Stimulated activated CD8-positive, alpha-beta memory T cell treated with anti-CD3 and anti-CD28 coated beads, Interleukin-4, amount 100 ng/mL, for 1 hour (primary cell): ENCODE results near the gene NAA40.

Experiments used
- DNase-seq, 2 donors: peaks; one replicate each; pipeline ENCODE4 v3.0.0-alpha.2; 2020; ENCODE audit warnings: low read depth in 2 of 2, low spot score in 1 of 2

The NAA40 gene

GRCh38 chr11:63985812-63986155 lies 47.0 kb downstream of the NAA40 start:
- DNase-seq: peak in 1 of 2 donors; percentile 43

DNA sequence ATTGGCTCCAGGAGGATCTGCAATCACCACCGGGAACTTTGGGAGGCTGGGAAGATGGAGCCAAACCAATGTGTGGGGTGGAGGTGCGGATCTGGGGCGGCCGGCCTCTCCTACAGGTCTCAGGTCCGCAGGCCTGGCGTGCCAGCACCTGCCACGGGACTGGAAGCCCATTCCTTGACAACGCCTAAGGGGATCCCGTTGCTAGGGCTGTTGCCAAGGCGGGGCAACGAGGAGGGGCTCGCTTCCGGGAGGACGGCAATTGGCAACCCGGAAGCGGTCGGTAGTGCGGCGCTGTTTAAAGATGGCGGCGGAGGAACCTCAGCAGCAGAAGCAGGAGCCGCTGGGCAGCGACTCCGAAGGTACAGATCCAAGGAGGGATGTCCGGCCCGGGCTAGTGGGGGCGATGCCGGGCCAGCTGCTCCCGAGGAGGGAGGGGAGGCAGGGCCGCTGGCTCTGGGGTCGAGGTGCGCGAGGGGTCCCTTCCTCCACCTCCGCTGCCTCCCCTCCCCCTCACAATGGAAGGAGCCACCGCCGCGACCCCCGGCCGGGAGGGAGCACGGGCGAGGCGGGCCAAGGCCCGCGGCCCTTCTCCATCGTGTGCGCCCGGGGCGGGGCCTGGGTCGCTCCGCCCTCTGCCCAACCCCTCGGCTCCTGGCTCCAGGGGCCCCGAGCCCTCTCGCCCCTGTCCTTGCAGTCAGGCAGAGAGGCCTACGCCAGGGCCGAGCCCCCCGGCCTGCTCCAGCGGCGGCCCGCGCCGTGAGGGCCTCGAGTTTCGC lies 47.5 kb downstream of the NAA40 start, which contains the start of gene OTUB1:
Gene OTUB1 (plus strand): TSS at position 283 of the 776 bp plus-strand sequence. CDS start 19 bp downstream, at position 302.
- peak; percentile 70 to 76 for DNase-seq

DNA sequence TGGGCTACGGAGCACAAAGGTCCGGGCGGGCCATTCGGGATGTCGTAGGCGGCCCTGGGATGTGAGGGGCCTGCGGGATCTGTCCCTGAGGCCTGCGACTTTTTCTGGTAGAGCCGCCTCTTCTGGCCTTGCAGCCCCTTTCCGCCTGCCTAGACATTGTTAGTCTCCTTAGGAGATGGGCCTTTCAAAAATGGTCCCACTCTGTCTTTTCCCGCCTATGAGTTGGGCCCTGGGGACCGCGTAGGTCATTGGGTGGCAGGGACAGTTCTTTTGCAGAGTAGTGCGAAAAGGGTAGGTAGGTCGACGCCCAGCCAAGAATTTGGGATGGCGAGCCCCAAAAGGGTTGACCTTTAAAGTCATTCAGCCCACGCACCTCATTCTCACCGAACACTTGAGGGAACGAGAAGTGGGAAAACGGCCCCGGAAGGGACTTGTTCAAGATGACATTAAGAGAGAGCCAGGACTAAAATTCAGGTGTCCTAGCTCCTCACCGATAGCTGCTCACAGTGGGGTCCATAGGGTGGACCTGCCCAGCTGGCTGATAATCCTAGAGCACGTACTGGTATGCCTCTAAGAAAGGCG lies 48.2 kb downstream of the NAA40 start:
- DNase-seq: no peak

DNA sequence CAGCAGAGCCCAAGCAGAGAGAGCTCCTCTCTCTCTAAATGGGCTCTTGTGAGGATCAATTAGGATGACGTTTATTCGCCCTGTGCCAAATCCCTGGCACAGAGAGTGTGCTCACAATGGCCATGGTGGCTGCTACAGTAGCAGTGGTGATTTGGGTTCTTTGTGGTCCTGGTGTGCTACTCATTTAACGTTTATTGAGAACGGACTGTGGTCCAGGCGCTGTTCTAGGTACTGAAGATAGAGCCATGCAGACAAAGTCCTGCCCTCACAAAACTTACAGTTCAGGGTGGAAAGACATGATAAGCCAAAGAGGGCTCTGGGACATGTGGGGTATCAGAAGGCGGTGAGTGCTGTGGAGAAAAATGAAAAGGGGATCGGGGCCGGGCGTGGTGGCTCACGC lies 52.8 kb downstream of the NAA40 start:
- no peak for DNase-seq

- DNase-seq: no peak
Measured at GRCh38 chr11:63993100-63993499, 54.3 kb downstream of the NAA40 start.

DNA sequence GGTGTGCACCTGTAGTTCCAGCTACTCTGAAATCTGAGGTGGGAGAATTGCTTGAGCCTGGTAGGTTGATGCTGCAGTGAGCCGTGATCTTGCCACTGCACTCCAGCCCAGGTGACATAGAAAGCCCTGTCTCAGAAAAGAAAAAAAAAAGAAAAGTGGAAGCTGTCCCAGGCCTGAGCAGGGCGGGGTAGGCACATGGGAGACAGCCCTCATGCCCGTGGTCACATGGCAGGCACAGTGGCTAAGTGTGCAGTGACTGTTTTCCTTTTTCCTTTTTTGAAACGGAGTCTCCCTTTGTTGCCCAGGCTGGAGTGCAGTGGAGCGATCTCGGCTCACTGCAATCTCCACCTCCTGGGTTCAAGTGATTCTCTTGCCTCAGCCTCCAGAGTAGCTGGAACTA lies 55.2 kb downstream of the NAA40 start:
- no peak for DNase-seq

DNA sequence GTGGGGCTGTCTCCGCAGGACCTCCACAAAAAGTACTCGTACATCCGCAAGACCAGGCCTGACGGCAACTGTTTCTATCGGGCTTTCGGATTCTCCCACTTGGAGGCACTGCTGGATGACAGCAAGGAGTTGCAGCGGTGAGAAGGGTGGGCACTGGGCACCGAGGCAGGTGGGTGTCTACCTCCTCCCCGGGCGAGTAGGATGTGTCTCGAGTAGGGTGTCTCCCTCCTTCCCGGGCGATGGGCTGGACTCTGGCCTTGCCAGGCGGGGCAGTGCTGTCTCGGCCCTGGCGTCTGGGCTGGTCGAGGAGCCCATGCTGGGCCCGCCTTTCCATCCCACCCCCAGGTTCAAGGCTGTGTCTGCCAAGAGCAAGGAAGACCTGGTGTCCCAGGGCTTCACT lies 57.7 kb downstream of the NAA40 start:
- DNase-seq: no peak

DNA sequence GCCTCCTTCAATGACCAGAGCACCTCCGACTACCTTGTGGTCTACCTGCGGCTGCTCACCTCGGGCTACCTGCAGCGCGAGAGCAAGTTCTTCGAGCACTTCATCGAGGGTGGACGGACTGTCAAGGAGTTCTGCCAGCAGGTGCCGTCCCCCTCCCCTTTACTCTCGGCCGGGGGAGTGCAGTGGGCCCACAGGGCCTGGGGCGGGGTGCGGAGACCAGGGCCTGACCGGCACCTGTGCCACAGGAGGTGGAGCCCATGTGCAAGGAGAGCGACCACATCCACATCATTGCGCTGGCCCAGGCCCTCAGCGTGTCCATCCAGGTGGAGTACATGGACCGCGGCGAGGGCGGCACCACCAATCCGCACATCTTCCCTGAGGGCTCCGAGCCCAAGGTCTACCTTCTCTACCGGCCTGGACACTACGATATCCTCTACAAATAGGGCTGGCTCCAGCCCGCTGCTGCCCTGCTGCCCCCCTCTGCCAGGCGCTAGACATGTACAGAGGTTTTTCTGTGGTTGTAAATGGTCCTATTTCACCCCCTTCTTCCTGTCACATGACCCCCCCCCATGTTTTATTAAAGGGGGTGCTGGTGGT lies 58.4 kb downstream of the NAA40 start:
- DNase-seq: no peak

- no peak for DNase-seq
Measured at GRCh38 chr11:63997801-63998337, 59.1 kb downstream of the NAA40 start.

DNA sequence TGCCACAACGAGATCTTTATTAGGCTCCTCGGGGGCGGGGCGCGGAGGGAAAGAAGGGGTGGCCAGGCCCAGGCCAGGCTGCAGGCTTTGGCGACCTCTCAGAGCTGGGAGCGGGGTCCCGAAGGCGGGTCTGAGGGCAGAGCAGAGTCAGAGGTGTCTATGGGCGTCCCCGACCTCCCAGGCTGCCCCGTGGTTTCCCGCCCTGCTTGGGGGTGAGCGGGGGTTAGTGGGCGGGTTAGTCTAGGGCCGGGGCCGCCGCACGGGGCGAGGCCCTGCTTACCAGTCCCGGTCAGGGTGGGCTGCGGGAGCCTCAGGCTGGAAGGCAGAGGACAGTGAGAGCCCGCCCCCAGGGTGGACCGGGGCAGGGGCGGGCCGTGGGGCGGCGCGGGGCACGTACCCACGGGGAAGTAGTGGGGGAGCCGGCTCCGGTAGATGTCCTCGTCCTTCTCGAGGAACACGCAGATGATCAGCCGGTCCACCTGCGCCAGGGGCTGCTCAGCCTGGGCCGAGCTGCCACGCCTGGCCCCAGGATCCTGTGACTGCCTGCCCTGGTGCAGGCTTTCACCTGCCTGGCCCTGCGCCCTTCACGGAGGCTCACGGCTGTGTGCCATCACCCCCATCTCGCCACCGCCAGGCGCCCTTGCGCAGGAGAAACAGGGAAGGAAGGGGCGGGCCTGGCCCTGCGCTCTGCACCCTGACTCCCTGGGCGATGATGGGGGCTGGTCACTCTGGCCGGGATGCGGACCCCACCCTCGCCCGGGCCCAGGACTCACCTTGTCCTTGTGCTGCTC lies 60.0 kb downstream of the NAA40 start:
- DNase-seq: no peak

- peak in 1 of 2 donors; percentile 27 for DNase-seq
Measured at GRCh38 chr11:63999349-64000025, 60.7 kb downstream of the NAA40 start.

DNA sequence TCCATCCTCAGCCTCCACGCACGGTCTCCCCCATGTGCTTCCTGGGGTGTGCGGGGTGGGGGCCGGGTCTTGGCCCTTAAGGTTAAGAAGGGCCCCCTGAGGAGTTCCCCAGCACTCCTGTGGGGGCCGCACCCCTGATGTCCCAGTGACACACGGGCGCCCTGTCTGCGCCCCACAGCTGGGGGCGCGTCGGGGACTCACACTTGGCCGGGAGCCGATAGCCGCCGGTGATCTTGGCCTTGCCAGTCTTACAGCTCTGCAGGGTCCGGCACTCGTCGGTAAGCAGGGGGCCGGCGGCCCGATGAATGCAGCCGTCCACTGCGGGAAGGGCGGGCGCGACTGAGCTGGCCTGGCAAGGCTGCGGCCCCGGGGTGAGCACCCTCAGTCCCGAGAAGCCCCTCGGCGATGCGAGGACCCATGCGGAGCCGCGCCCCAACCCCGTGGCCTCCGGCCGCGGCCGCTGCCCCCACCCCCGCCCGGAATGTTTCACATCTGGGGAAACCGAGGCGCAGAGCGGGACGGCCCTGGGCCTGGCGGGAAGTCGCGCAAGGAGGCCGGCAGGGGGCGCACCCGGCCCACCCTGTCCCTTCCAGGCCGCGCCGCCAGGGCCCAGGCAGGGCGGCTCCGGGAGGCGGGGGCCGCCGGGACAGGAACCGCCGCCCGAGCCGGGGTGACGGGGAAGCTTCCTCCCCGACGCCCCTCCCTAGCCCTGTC lies 61.4 kb downstream of the NAA40 start:
- peak; percentile 26 to 43 for DNase-seq

DNA sequence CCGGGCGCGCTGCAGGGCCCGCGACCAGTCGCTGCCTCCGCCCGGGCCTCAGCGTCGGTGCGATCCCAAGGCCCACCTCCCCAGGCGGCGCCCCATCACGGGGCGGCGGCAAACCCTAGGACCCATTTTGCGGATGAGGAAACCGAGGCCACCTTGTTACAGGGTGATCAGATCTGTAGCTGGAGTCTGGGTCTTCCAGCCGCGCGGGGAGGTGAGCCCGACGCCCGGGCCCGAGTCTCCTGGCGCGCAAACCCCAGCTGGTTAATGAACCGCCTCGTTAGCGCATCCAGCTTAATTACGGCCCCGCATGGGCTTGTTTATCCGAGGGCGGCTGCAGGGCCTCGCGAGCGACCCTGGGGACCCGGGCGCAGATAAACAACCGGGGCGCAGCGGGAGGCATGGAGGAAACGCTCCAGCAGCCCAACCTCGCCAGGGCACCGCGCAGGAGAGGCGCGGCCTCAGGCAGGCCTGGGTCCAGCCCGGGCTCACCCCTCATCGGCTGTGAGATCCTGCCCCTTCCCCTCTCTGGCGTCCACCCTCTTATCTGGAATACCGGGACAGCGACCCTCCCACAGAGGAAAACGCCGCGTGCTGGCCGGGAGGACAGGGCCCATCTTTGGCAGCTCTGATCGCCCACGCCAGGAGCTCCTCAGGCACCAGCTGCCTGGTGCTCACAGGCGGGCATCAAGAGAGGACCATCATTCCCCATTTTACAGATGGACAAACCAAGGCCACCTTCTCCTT lies 62.1 kb downstream of the NAA40 start:
- no peak for DNase-seq

GRCh38 chr11:64001484-64002420 lies 63.0 kb downstream of the NAA40 start:
- no peak for DNase-seq

DNA sequence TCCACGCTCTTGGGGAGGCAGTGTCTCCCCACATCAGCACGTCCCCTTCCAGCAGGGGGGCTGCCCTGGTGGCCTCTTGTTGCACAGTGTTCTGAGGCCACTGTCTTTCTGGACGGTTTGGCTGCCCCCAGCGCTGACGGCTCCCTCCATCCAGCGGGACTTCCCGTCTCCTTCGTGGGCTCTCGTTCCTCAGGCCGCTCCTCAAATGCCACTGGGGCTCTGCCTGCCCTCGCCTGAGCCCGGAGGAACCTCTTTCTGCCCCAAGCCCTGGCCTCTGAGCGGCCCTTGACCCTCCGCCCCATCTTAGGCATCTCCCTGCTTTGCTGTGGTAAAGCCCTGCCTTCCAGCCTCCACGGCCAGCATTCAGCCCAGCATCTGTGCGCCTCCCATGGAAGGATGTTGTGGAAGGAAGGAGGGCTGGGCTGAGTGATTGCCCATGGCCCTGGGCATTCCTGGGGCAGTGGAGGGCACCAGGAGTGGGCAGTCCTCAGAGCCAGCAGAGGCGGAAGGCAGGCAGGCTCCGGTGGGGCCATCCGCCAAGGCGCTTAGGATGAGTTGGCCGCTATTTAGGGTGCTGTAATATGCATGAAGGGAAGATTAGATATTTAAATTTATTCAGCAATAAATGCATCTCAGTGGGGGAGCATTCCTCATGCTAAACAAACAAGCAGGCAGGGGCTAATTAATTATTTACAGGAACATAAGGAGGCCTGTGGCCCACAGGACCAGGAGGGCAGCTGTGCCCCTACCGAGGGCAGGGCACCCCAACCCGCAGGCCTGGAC lies 65.2 kb downstream of the NAA40 start:
- DNase-seq: no peak

DNA sequence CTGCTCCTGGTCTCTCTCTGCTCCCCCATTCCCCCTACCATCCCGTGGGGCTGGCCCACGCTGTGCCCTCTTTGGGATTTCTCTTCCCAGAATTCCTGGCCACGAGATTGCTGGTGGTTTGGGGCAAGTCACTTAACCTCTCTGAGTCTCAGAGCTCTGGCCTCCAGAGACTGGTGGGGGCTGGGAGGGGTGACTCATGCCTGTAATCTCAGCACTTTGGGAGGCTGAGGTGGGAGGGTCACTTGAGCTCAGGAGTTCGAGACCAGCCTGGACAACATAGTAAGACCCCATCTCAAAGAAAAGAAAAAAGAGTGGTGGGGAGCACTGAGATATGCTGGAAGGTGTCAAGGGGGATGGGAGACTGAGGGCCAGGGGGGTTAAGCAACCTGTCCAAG lies 65.8 kb downstream of the NAA40 start:
- no peak for DNase-seq

DNA sequence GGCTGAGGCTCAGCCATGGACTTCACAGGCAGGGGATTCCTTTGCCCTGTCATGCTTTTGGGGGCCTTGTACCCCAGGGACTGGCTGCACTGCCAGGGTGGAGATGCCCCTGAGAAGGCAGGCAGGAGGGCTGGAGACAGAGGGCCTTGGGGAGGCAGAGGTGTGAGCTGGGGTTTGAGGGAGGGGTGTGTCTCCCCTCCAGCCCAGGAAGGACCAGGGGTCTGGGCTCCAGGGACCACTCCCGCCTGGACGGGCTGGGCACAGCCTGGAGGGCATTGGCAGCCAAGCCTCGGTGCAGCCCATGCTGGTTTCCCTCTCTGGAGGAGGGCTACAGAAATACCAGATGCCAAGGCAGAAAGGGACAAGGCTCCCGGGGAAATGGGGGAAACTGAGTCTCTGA lies 66.9 kb downstream of the NAA40 start:
- no peak for DNase-seq

DNA sequence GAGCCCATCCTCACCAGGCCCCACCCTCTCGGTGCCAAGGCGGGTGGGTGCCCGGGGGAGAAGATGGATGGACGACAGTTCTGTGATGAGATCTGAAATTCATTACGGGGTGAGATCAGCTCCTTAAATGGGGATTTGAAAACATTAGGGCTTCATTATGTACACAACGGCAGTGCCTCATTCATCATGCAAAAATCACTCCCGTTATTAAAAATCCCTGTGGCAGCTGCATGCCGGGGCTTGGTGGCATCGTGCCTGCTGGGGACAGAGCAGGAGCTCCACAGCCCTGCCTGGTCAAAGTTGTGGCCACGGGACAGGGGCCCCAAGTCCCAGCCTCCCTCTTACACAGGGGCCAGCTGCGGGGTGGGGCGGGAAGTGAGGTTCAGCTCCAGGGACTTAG lies 67.6 kb downstream of the NAA40 start:
- no peak for DNase-seq
